Ammon's horn (tissue), 1 donor: ENCODE measurements around the gene PHETA1.

Experiments used
- DNase-seq: peaks from one replicate; pipeline ENCODE4 v3.0.0-alpha.2; 2016; ENCODE audit warnings: low spot score

The PHETA1 gene

GRCh38 chr12:111369496-111370220, 763 bp upstream of the PHETA1 start:
- no peak for DNase-seq

- DNase-seq, result no peak
Measured at GRCh38 chr12:111368291-111368787, 556 bp downstream of the PHETA1 start.

- DNase-seq, result no peak
Measured at GRCh38 chr12:111367661-111368221, 1.2 kb downstream of the PHETA1 start.

- no peak for DNase-seq
Measured at GRCh38 chr12:111366583-111366982, 2.3 kb downstream of the PHETA1 start.

GRCh38 chr12:111366075-111366474, 2.8 kb downstream of the PHETA1 start:
- DNase-seq, result no peak

GRCh38 chr12:111363578-111363977, 5.3 kb downstream of the PHETA1 start:
- no peak for DNase-seq

GRCh38 chr12:111362687-111363475, 6.0 kb downstream of the PHETA1 start:
- no peak for DNase-seq

GRCh38 chr12:111361717-111362576, 6.9 kb downstream of the PHETA1 start:
- no peak for DNase-seq

- no peak for DNase-seq
Measured at GRCh38 chr12:111361073-111361716, 7.7 kb downstream of the PHETA1 start.

GRCh38 chr12:111360325-111360930, 8.5 kb downstream of the PHETA1 start:
- DNase-seq, result no peak

- DNase-seq, result no peak
Measured at GRCh38 chr12:111359914-111360276, 9.0 kb downstream of the PHETA1 start.

GRCh38 chr12:111359231-111359913, 9.5 kb downstream of the PHETA1 start:
- no peak for DNase-seq

- DNase-seq, result no peak
Measured at GRCh38 chr12:111355201-111355925, 13.5 kb downstream of the PHETA1 start.

GRCh38 chr12:111354511-111354910, 14.4 kb downstream of the PHETA1 start:
- no peak for DNase-seq

- no peak for DNase-seq
Measured at GRCh38 chr12:111353603-111354295, 15.1 kb downstream of the PHETA1 start.

GRCh38 chr12:111353026-111353425, 15.9 kb downstream of the PHETA1 start:
- DNase-seq, result no peak

- DNase-seq, result no peak
Measured at GRCh38 chr12:111352296-111352993, 16.4 kb downstream of the PHETA1 start.

GRCh38 chr12:111351026-111351425, 17.9 kb downstream of the PHETA1 start:
- DNase-seq, result no peak
